HepG2 (cell line): Measurements from ENCODE around the gene VTI1B. TPM values are rescaled to one million over a fixed set of nuclear protein-coding genes. Genes with fewer than 3 reads are reported as not detected.

ENCODE experiments used
- CBX1 ChIP-seq: IDR thresholded peaks from one replicate; pipeline ENCODE4 v1.6.1; 2016; ENCODE audit warnings: antibody characterized with exemption, low read depth
- GATAD2A ChIP-seq: IDR thresholded peaks from 2 replicates; pipeline ENCODE4 v1.6.1; 2016
- GZF1 ChIP-seq: sonication (generic); formaldehyde crosslinking; IDR thresholded peaks from 2 replicates; pipeline ENCODE4 v1.5.1; 2020; ENCODE audit warnings: mild to moderate bottlenecking, missing genetic modification reagents
- IRF2 ChIP-seq: IDR thresholded peaks from 2 replicates; pipeline ENCODE4 v1.6.1; 2018; ENCODE audit warnings: missing genetic modification reagents, missing compliant biosample characterization
- MED8 ChIP-seq: sonication (generic); formaldehyde crosslinking; IDR thresholded peaks from 2 replicates; pipeline ENCODE4 v1.8.1; 2023; ENCODE audit warnings: mild to moderate bottlenecking, missing genetic modification reagents; ENCODE audit not compliant: insufficient replicate concordance
- NONO ChIP-seq, 2 experiments: fragments of 450-650 bp in 1 of 2; sonication (generic) in 1 of 2; formaldehyde crosslinking in 1 of 2; IDR thresholded peaks in 1 of 2; conservative IDR thresholded peaks in 1 of 2; 2 replicates each; pipeline versions ENCODE4 v1.6.1 to v1.8.0; 2017 to 2022; ENCODE audit warnings: mild to moderate bottlenecking in 1 of 2, missing genetic modification reagents in 1 of 2, moderate library complexity in 1 of 2
- PLRG1 ChIP-seq: fragments of 450-650 bp; conservative IDR thresholded peaks from 2 replicates; pipeline ENCODE4 v1.6.1; 2016
- PRDM4 ChIP-seq: sonication (generic); formaldehyde crosslinking; IDR thresholded peaks from 2 replicates; pipeline ENCODE4 v1.9.0; 2021; ENCODE audit warnings: missing genetic modification reagents, borderline replicate concordance
- REL ChIP-seq: sonication (generic); formaldehyde crosslinking; conservative IDR thresholded peaks from 2 replicates; pipeline ENCODE4 v1.8.0; 2022; ENCODE audit warnings: mild to moderate bottlenecking, missing genetic modification reagents, moderate library complexity
- TCF7L2 ChIP-seq: IDR thresholded peaks from 2 replicates; pipeline ENCODE4 v1.6.1; 2011; ENCODE audit warnings: mild to moderate bottlenecking, low read depth, low read length, moderate library complexity
- TOPORS ChIP-seq: sonication (generic); formaldehyde crosslinking; IDR thresholded peaks from 2 replicates; pipeline ENCODE4 v1.8.0; 2023; ENCODE audit warnings: mild to moderate bottlenecking, missing genetic modification reagents
- ZC3H13 ChIP-seq: sonication (generic); formaldehyde crosslinking; IDR thresholded peaks from 2 replicates; pipeline ENCODE4 v1.8.1; 2023; ENCODE audit warnings: mild to moderate bottlenecking, missing genetic modification reagents, moderate library complexity
- ZNF253 ChIP-seq: sonication (generic); formaldehyde crosslinking; IDR thresholded peaks from 2 replicates; pipeline ENCODE4 v1.8.0; 2022; ENCODE audit warnings: mild to moderate bottlenecking, missing genetic modification reagents, borderline replicate concordance
- ZNF274 ChIP-seq: sonication (generic); formaldehyde crosslinking; IDR thresholded peaks from 2 replicates; pipeline ENCODE4 v1.5.1; 2020; ENCODE audit warnings: mild to moderate bottlenecking, missing genetic modification reagents
- ZNF331 ChIP-seq: sonication (generic); formaldehyde crosslinking; IDR thresholded peaks from 2 replicates; pipeline ENCODE4 v1.4.0; 2020; ENCODE audit warnings: missing genetic modification reagents
- ZNF446 ChIP-seq: sonication (generic); formaldehyde crosslinking; IDR thresholded peaks from 2 replicates; pipeline ENCODE4 v1.5.0; 2020; ENCODE audit warnings: mild to moderate bottlenecking, missing genetic modification reagents
- ZNF598 ChIP-seq: sonication (generic); formaldehyde crosslinking; IDR thresholded peaks from 2 replicates; pipeline ENCODE4 v1.5.1; 2020; ENCODE audit warnings: mild to moderate bottlenecking, missing genetic modification reagents, borderline replicate concordance
- polyA plus RNA-seq, 8 experiments: library from polyadenylated mRNA; depleted of rRNA in 3 of 8; stranded (reverse) in 7 of 8; unstranded in 1 of 8; fragments of >200 nt; fragmentation: Illumina TruSeq in 4 of 8; extraction: Trizol in 4 of 8; gene quantifications; 2 replicates each; pipeline versions ENCODE4 v1.2.1 to v1.2.3, GENCODE V29; 2011 to 2016; ENCODE audit warnings: low read depth in 4 of 8, missing spikeins in 1 of 8, mixed read lengths in 1 of 8; ENCODE audit not compliant: insufficient read depth in 1 of 8
- total RNA-seq, 5 experiments: library from RNA; depleted of rRNA; stranded (reverse); fragments of >200 nt; fragmentation: Illumina TruSeq; extraction: Trizol; gene quantifications; 2 replicates each; pipeline ENCODE4 v1.2.3, GENCODE V29; 2016; ENCODE audit warnings: low read depth in 1 of 5
- TF ChIP-seq, protein P1 (sequence below): sonication (generic); IDR thresholded peaks from 2 replicates; pipeline ENCODE4 v1.6.1; 2016; ENCODE audit warnings: low read depth, borderline replicate concordance
- TF ChIP-seq, protein P2 (sequence below): sonication (generic); formaldehyde crosslinking; IDR thresholded peaks from 2 replicates; pipeline ENCODE4 v1.4.0; 2020; ENCODE audit warnings: missing genetic modification reagents
- TF ChIP-seq, protein P3 (sequence below): sonication (generic); formaldehyde crosslinking; IDR thresholded peaks from 2 replicates; pipeline ENCODE4 v1.4.0; 2020; ENCODE audit warnings: missing genetic modification reagents
- TF ChIP-seq, protein P4 (sequence below): sonication (generic); formaldehyde crosslinking; IDR thresholded peaks from 2 replicates; pipeline ENCODE4 v1.8.0; 2022; ENCODE audit warnings: mild to moderate bottlenecking, missing genetic modification reagents, borderline replicate concordance

Gene VTI1B
- total and polyA plus RNA-seq, 2 of the 13 experiments (the other 11 are each of a cell fraction or from before 2014, with no cell fraction given) = 39.0 to 103 TPM

DNA sequence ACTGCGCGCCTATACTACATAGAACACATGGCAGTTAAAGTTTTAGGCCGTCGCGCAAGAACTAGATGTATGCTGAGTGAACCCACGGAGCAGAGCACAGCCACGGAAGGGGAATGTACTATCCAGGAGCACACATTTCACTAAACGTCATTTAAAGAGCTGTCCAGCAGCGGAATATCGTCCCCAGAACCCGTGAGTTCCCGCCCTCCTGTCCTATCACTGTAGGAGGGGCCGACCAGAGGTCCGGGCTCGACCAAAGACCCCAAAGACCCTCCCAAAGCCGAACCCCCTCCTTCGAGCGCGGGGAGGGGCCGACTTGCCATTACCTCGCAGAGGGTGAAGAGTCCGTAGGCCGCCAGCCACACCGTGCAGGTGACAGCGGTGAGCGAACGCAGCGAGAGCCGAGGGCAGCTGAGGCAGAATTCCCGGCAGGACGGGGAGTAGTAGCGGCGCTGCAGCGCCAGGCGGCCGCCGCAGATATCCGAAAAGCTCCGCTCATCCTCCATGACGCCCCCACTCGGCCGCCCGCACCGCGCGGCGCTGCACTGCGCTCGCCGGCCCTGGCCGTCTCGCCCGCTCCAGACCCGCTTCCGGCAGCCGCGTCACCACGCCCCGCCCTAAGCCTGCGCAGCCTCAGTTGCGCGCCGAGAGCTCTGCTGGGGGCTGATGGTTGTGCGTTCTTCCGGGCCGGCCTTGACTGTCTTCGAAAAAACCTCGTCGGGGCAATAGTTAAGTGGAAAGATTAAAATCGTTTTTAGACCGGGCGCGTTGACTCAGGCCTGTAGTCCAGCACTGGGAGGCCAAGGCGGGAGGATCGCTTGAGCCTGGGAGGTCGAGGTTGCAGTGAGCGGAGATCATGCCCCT lies 74.5 kb downstream of the VTI1B start, which contains the start of gene PIGH (continued):
- TF ChIP-seq ZC3H13 (CRISPR knock-in tag) = peak; percentile 31; the same call in 1 of the 2 replicates
- 0 out of 2 replicates have a peak, but pooled peaks have one; percentile 47 for TF ChIP-seq ZNF446 (CRISPR knock-in tag)
- TF ChIP-seq, protein P1, sequence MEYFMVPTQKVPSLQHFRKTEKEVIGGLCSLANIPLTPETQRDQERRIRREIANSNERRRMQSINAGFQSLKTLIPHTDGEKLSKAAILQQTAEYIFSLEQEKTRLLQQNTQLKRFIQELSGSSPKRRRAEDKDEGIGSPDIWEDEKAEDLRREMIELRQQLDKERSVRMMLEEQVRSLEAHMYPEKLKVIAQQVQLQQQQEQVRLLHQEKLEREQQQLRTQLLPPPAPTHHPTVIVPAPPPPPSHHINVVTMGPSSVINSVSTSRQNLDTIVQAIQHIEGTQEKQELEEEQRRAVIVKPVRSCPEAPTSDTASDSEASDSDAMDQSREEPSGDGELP = no peak
- TF ChIP-seq NONO (IDR thresholded peaks at IDR 0.05) = no peak
- peak; percentile 76 for TF ChIP-seq NONO (CRISPR knock-in tag; conservative IDR thresholded peaks at IDR 0.05)
- no peak for TF ChIP-seq PRDM4 (CRISPR knock-in tag)
- TF ChIP-seq PLRG1 = no peak
- TF ChIP-seq CBX1 = peak; percentile 75
- no peak for TF ChIP-seq MED8 (CRISPR knock-in tag)
- TF ChIP-seq, protein P2, sequence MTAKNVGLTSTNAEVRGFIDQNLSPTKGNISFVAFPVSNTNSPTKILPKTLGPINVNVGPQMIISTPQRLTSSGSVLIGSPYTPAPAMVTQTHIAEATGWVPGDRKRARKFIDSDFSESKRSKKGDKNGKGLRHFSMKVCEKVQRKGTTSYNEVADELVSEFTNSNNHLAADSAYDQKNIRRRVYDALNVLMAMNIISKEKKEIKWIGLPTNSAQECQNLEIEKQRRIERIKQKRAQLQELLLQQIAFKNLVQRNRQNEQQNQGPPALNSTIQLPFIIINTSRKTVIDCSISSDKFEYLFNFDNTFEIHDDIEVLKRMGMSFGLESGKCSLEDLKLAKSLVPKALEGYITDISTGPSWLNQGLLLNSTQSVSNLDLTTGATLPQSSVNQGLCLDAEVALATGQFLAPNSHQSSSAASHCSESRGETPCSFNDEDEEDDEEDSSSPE = peak; percentile 78
- TF ChIP-seq, protein P3, sequence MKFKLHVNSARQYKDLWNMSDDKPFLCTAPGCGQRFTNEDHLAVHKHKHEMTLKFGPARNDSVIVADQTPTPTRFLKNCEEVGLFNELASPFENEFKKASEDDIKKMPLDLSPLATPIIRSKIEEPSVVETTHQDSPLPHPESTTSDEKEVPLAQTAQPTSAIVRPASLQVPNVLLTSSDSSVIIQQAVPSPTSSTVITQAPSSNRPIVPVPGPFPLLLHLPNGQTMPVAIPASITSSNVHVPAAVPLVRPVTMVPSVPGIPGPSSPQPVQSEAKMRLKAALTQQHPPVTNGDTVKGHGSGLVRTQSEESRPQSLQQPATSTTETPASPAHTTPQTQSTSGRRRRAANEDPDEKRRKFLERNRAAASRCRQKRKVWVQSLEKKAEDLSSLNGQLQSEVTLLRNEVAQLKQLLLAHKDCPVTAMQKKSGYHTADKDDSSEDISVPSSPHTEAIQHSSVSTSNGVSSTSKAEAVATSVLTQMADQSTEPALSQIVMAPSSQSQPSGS = peak; percentile 29; the same call in 1 of the 2 replicates
- TF ChIP-seq TCF7L2 = no peak
- TF ChIP-seq, protein P4, sequence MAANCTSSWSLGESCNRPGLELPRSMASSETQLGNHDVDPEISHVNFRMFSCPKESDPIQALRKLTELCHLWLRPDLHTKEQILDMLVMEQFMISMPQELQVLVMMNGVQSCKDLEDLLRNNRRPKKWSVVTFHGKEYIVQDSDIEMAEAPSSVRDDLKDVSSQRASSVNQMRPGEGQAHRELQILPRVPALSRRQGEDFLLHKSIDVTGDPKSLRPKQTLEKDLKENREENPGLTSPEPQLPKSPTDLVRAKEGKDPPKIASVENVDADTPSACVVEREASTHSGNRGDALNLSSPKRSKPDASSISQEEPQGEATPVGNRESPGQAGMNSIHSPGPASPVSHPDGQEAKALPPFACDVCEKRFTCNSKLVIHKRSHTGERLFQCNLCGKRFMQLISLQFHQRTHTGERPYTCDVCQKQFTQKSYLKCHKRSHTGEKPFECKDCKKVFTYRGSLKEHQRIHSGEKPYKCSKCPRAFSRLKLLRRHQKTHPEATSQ (CRISPR knock-in tag) = peak; percentile 81; the same call in 1 of the 2 replicates
- no peak; the same call in none of the 2 replicates for TF ChIP-seq GATAD2A
- TF ChIP-seq ZNF331 (CRISPR knock-in tag) = 0 out of 2 replicates have a peak, but pooled peaks have one; percentile 30
- peak; percentile 87; the same call in 1 of the 2 replicates for TF ChIP-seq ZNF598 (CRISPR knock-in tag)
- TF ChIP-seq GZF1 (CRISPR knock-in tag) = peak; percentile 64; the same call in 1 of the 2 replicates
- peak; percentile 22; the same call in 1 of the 2 replicates for TF ChIP-seq ZNF253 (CRISPR knock-in tag)
- peak; percentile 46 for TF ChIP-seq TOPORS (CRISPR knock-in tag)
- TF ChIP-seq IRF2 (CRISPR knock-in tag) = peak; percentile 36; the same call in 1 of the 2 replicates
- 0 out of 2 replicates have a peak, but pooled peaks have one; percentile 3 for TF ChIP-seq REL (CRISPR knock-in tag)
- 0 out of 2 replicates have a peak, but pooled peaks have one; percentile 25 for TF ChIP-seq ZNF274
